Measurements from ENCODE around the gene SNED1.

DNA sequence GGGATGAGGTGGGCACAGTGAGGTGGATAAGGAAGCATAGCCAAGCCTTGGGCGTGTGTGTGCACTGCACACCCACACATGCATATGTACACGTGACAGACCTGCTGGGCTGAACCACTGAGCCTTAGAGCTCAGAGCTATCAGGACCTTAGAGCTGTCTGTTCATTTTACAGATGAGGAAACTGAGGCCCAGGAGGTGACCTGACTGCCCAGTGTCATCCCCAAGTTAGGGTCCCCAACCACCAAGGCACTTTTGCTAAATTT, 8.2 kb upstream of the SNED1 start:
- TF ChIP-seq EZH2 (IDR thresholded peaks at IDR 0.05) (no peak), POLR2AphosphoS5 (IDR thresholded peaks at IDR 0.05; ENCODE audit: borderline replicate concordance, low read depth, low read length) (no peak), FOXP2 (optimal IDR thresholded peaks at IDR 0.05; ENCODE audit: control extremely low read depth, extremely low read length, insufficient read depth) (no peak)
